Smooth muscle cell (in vitro differentiated cells): Measurements from ENCODE around the gene FLII. TPM values are rescaled to one million over a fixed set of nuclear protein-coding genes. Genes with fewer than 3 reads are reported as not detected.
"Not testable (repeated sequence)": the region's sequence is repeated elsewhere in the genome, so short reads cannot be mapped to it uniquely, and the experiment has no call there.

ENCODE experiments used
- DNase-seq: peaks from one replicate; lab custom pipeline; 2025; ENCODE audit not compliant: unreplicated experiment; lab: John Stamatoyannopoulos, UW
- H2AFZ ChIP-seq: fragments of 200-600 bp; sonication (generic); 2 replicates; pipeline ENCODE4 v1.6.0; 2016; ENCODE audit warnings: antibody characterized with exemption, low read depth, mild to moderate bottlenecking
- H3F3A ChIP-seq: fragments of 200-600 bp; sonication (generic); 2 replicates; pipeline ENCODE4 v1.6.0; 2017; ENCODE audit warnings: antibody characterized with exemption, low read depth
- H3K27ac ChIP-seq: fragments of 200-600 bp; sonication (generic); 2 replicates; pipeline ENCODE4 v1.5.1; 2016; ENCODE audit warnings: low read depth, mild to moderate bottlenecking
- H3K27me3 ChIP-seq: fragments of 200-600 bp; sonication (generic); 2 replicates; pipeline ENCODE4 v1.6.1; 2016; ENCODE audit warnings: low read depth, mild to moderate bottlenecking
- H3K36me3 ChIP-seq: fragments of 200-600 bp; sonication (generic); 2 replicates; pipeline ENCODE4 v1.5.1; 2016; ENCODE audit warnings: low read depth
- H3K4me1 ChIP-seq: fragments of 200-600 bp; sonication (generic); 2 replicates; pipeline ENCODE4 v1.5.1; 2016; ENCODE audit warnings: low read depth
- H3K4me2 ChIP-seq: fragments of 200-600 bp; sonication (generic); 2 replicates; pipeline ENCODE4 v1.6.0; 2016; ENCODE audit warnings: mild to moderate bottlenecking
- H3K4me3 ChIP-seq: fragments of 200-600 bp; sonication (generic); 2 replicates; pipeline ENCODE4 v1.5.1; 2016; ENCODE audit warnings: mild to moderate bottlenecking
- H3K79me2 ChIP-seq: fragments of 200-600 bp; sonication (generic); 2 replicates; pipeline ENCODE4 v1.6.0; 2016; ENCODE audit warnings: low read depth, mild to moderate bottlenecking
- H3K9ac ChIP-seq: fragments of 200-600 bp; sonication (generic); 2 replicates; pipeline ENCODE4 v1.6.0; 2016; ENCODE audit warnings: low read depth
- H3K9me3 ChIP-seq: fragments of 200-600 bp; sonication (generic); replicated peaks from 2 replicates; pipeline ENCODE4 v1.5.1; 2016; ENCODE audit warnings: low read depth
- H4K20me1 ChIP-seq: fragments of 200-600 bp; sonication (generic); 2 replicates; pipeline ENCODE4 v1.6.0; 2016; ENCODE audit warnings: low read depth
- CTCF ChIP-seq: fragments of 200-600 bp; sonication (generic); IDR thresholded peaks from 2 replicates; pipeline ENCODE4 v1.5.1; 2017; ENCODE audit warnings: borderline replicate concordance, mild to moderate bottlenecking, antibody characterized with exemption; ENCODE audit not compliant: insufficient read depth, poor library complexity, severe bottlenecking
- WGBS: methylation state at CpG from one replicate; pipeline ENCODE4 v1.1.7; 2016; ENCODE audit warnings: low lambda C conversion rate; 5-methylcytosine and 5-hydroxymethylcytosine counted together
- polyA plus RNA-seq: library from polyadenylated mRNA; unstranded; fragments of >200 nt; fragmentation: Nextera tagmentation; extraction: Ambion mirVana; gene quantifications from 2 replicates; pipeline ENCODE4 v1.2.1, GENCODE V29; 2016
- total RNA-seq: library from RNA; depleted of rRNA; stranded (reverse); fragments of >200 nt; gene quantifications from 2 replicates; pipeline ENCODE4 v1.2.3, GENCODE V29; 2014

Gene FLII
- total and polyA plus RNA-seq, 2 experiments from 2014 or later: 132 to 188 TPM

- H2AFZ ChIP-seq: no peak overlapping the region
Observed at GRCh38 chr17:18218756-18219415, 39.7 kb downstream of the FLII start.

GRCh38 chr17:18217412-18218015 is 41.0 kb downstream of the FLII start:
- Histone ChIP-seq H4K20me1 (no peaks in the 10 kb centered on the region), H3K9me3 (no peaks in the 10 kb centered on the region), H3F3A (peaks cover 5% of the 10 kb centered on the region), H3K4me3 (no peak overlapping the region), H3K27me3 (no peaks in the 10 kb centered on the region), H2AFZ (no peak overlapping the region), H3K9ac (no peak overlapping the region), H3K4me1 (peaks cover 5% of the 10 kb centered on the region), H3K79me2 (no peaks in the 10 kb centered on the region), H3K27ac (no peak overlapping the region), H3K36me3 (no peaks in the 10 kb centered on the region), H3K4me2 (no peak overlapping the region)
- peak; percentile 88 for TF ChIP-seq CTCF
- WGBS: 10% methylated on average over 6 of the region's 6 CpGs
- DNase-seq: peak; percentile 12

More at GRCh38 chr17:18218756-18219415, 39.7 kb downstream of the FLII start:
- H3K4me3 ChIP-seq: no peak overlapping the region
- H3K9ac ChIP-seq: no peak overlapping the region
- peaks cover 5% of the 10 kb centered on the region for H3F3A ChIP-seq
- no peak for DNase-seq
- WGBS: 44% methylated on average over 4 of the region's 4 CpGs
- no peak overlapping the region for H3K27ac ChIP-seq
- H4K20me1 ChIP-seq: no peaks in the 10 kb centered on the region
- no peak for TF ChIP-seq CTCF
- H3K9me3 ChIP-seq: no peaks in the 10 kb centered on the region
- H3K36me3 ChIP-seq: no peaks in the 10 kb centered on the region
- no peak overlapping the region for H3K4me2 ChIP-seq
- H3K79me2 ChIP-seq: no peaks in the 10 kb centered on the region
- H3K4me1 ChIP-seq: peaks cover 9% of the 10 kb centered on the region
- no peaks in the 10 kb centered on the region for H3K27me3 ChIP-seq

- H3K9me3 ChIP-seq, H3K36me3 ChIP-seq, H3K4me1 ChIP-seq, H3K27ac ChIP-seq, H3K4me2 ChIP-seq, H3K4me3 ChIP-seq, H3K9ac ChIP-seq, H4K20me1 ChIP-seq, H3K27me3 ChIP-seq, H3K79me2 ChIP-seq, H2AFZ ChIP-seq, H3F3A ChIP-seq, DNase-seq: not testable (repeated sequence)
- WGBS: 87% methylated on average over 11 of the region's 11 CpGs
Observed at GRCh38 chr17:18216906-18217305, 41.6 kb downstream of the FLII start.

DNA sequence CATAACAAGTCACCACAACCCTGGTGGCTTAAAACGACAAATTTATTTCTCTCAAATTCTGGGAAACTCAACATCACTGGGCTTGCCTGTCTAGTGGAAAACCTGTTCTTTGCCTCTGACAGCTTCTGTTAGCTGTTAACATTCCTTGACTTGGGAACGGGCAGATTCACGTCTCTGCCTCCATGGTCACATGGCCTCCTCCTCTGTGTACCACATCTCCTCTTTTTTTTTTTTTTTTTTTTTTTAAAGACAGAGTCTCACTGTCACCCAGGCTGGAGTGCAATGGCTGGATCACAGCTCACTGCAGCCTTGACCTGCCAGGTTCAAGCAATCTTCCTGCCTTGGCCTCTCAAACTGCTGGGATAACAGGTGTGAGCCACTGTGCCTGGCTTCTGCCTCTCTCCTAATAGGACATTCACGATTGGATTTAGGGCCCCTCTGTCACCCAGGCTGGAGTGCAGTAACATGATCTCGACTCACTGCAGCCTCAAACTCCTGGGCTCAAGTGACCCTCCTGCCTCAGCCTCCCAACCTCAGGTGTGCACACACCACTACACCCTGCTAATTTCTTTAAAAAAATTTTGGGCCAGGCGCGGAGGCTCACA is 44.8 kb downstream of the FLII start:
- Histone ChIP-seq H3K4me1 (peaks cover 2% of the 10 kb centered on the region), H3K36me3 (no peaks in the 10 kb centered on the region), H3F3A (peaks cover 11% of the 10 kb centered on the region), H4K20me1 (peaks cover 22% of the 10 kb centered on the region), H3K9me3 (no peaks in the 10 kb centered on the region), H3K27me3 (no peaks in the 10 kb centered on the region), H3K4me2 (no peak overlapping the region), H2AFZ (no peak overlapping the region), H3K27ac (no peak overlapping the region), H3K79me2 (no peaks in the 10 kb centered on the region), H3K9ac (no peak overlapping the region), H3K4me3 (no peak overlapping the region)
- DNase-seq: no peak
- WGBS: 70% methylated on average over 7 of the region's 7 CpGs
- no peak for TF ChIP-seq CTCF
